Measurements from ENCODE around the gene S100A5.
A peak's percentile ranks its signal among the peaks of the same experiment; 100 is the strongest.

S100A5 gene

DNA sequence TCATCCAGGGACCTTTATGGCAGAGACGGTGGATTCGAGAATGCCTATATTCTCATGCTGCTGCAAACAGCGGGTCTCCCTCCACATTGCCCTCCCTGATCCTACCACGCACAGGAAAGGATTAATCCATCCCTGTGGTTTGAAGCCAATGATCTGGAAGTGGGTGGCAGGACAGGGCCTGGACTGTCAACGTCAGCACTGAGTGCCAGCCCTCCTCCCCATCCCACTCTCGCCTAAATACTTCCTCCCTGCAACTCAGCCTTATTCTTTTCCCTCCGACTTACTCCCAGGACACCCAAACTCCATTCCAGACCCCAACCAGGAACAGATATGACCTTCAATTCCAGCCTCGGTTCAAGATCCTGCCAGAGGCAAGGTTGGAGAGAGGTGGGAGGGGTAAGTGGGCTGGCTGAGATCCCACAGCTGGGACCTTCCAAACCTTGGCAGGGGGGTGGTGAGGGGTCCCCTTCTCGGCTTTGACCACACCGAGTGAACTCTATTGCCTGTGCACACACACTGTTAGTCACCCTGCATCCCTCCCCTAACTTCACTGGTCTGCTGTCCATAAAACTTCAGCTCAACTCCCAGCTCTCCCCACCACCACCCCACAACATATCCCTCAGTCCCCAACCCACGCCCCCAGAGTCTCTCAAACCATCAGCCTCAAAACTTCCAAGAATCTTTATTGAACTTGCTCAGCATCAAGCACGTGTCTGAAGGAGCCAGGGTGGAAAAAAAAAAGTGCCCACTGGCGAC, 2.4 kb upstream of the S100A5 start:
- Histone ChIP-seq H3K36me3 (ENCODE audit: control insufficient read depth in 2 of 2, insufficient read depth in 1 of 2, low read length in 2 of 2) (no peaks in the 10 kb centered on the region), H3K4me3 (ENCODE audit: low read depth, low read length) (no peak overlapping the region), H3K9me3 (ENCODE audit: control insufficient read depth, insufficient read depth, low read depth, low read length) (no peaks in the 10 kb centered on the region), H3K27ac (ENCODE audit: extremely low read depth, low read depth, low read length) (no peak overlapping the region), H3K4me1 (ENCODE audit: control insufficient read depth, insufficient read depth, low read length) (peaks cover 2% of the 10 kb centered on the region; the same call in 1 of the 2 replicates)
- ChIA-PET CTCF (interaction anchor here (0.6 to 4.1 kb wide), 4 partner anchors 9 to 33 kb away, joined by 3 to 26 read pairs (median 14); no protein-coding TSS in a partner anchor), POLR2A (interaction anchor here (1.1 kb wide), 1 partner anchor 11 kb away, joined by 3 read pairs; no protein-coding TSS in a partner anchor)
- TF ChIP-seq, protein P1, sequence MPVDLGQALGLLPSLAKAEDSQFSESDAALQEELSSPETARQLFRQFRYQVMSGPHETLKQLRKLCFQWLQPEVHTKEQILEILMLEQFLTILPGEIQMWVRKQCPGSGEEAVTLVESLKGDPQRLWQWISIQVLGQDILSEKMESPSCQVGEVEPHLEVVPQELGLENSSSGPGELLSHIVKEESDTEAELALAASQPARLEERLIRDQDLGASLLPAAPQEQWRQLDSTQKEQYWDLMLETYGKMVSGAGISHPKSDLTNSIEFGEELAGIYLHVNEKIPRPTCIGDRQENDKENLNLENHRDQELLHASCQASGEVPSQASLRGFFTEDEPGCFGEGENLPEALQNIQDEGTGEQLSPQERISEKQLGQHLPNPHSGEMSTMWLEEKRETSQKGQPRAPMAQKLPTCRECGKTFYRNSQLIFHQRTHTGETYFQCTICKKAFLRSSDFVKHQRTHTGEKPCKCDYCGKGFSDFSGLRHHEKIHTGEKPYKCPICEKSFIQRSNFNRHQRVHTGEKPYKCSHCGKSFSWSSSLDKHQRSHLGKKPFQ (tag by site-specific recombination; IDR thresholded peaks at IDR 0.05), result no peak
- TF ChIP-seq ZFHX2 (tag by site-specific recombination; conservative IDR thresholded peaks at IDR 0.05), result peak; percentile 62
- TF ChIP-seq ZNF2 (tag by site-specific recombination; IDR thresholded peaks at IDR 0.05), result no peak
- no peak for TF ChIP-seq SP2 (tag by site-specific recombination; IDR thresholded peaks at IDR 0.05)
- TF ChIP-seq MZF1 (tag by site-specific recombination; IDR thresholded peaks at IDR 0.05; ENCODE audit: borderline replicate concordance), result no peak
- no peak for TF ChIP-seq ZNF155 (tag by site-specific recombination; IDR thresholded peaks at IDR 0.05)
- TF ChIP-seq KLF7 (tag by site-specific recombination; IDR thresholded peaks at IDR 0.05; ENCODE audit: borderline replicate concordance), result no peak
- no peak for TF ChIP-seq ZNF184 (tag by site-specific recombination; IDR thresholded peaks at IDR 0.05)
- peak; percentile 68 for TF ChIP-seq EGR2 (tag by site-specific recombination; IDR thresholded peaks at IDR 0.05; ENCODE audit: low read depth)
- TF ChIP-seq, protein P2, sequence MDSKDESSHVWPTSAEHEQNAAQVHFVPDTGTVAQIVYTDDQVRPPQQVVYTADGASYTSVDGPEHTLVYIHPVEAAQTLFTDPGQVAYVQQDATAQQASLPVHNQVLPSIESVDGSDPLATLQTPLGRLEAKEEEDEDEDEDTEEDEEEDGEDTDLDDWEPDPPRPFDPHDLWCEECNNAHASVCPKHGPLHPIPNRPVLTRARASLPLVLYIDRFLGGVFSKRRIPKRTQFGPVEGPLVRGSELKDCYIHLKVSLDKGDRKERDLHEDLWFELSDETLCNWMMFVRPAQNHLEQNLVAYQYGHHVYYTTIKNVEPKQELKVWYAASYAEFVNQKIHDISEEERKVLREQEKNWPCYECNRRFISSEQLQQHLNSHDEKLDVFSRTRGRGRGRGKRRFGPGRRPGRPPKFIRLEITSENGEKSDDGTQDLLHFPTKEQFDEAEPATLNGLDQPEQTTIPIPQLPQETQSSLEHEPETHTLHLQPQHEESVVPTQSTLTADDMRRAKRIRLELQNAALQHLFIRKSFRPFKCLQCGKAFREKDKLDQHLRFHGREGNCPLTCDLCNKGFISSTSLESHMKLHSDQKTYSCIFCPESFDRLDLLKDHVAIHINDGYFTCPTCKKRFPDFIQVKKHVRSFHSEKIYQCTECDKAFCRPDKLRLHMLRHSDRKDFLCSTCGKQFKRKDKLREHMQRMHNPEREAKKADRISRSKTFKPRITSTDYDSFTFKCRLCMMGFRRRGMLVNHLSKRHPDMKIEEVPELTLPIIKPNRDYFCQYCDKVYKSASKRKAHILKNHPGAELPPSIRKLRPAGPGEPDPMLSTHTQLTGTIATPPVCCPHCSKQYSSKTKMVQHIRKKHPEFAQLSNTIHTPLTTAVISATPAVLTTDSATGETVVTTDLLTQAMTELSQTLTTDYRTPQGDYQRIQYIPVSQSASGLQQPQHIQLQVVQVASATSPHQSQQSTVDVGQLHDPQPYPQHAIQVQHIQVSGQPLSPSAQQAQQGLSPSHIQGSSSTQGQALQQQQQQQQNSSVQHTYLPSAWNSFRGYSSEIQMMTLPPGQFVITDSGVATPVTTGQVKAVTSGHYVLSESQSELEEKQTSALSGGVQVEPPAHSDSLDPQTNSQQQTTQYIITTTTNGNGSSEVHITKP (tag by site-specific recombination; IDR thresholded peaks at IDR 0.05), result peak; percentile 95

DNA sequence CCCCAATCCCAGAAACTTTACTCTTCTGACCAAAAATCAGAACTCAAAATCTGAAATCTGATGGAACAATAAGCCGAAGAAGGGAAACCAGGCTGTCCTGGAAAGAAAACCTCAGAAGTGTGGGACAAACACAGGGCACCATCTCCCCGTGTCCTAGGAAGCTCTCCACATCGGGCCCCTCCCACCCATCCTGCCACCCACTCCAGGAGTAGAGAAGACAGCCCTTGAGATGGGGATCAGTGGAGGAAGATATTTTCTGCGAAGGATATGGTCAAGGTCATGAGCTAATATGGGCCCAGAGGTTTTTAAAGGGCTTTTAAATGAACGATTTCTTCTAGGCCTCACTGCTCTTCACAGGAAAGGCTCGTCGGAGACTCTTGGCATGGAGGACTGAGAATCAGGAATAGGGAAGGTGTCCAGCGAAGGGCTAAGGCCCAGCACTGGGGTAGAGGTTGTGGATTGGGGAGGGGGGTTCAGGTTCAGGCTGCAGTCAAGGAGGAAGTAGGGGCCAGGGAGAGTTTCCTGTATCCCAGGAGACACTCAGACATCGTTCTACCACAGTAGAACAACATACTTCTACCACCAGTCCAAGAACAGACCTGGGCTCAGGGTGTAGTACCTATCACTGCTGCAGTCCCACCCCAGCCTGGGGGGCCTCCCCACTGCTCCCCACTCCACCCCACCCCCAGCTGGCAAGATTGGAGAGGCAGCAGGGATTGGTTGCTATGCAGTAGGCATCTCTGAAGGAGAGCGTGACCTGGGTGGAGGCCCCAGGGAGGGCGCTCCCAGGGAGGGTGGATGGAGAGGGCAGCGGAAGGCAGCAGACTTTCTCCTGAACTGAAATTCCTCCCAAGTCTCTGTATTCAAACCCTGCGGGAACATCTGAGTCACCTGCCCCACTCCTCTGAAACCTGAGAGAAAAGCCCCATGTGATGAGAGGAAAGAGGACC, 1.2 kb upstream of the S100A5 start:
- CTCF ChIA-PET, result interaction anchor here (1.1 kb wide), 1 partner anchor 31 kb away, joined by 6 read pairs; no protein-coding TSS in a partner anchor
- POLR2A ChIA-PET, result interaction anchor here (1.0 to 1.5 kb wide), 2 partner anchors 24 to 92 kb away, joined by 3 read pairs; partner anchors contain the start of genes CHTOP and S100A2
- no peak overlapping the region for H3K27ac ChIP-seq (ENCODE audit: extremely low read depth, low read depth, low read length)
- TF ChIP-seq, protein P3, sequence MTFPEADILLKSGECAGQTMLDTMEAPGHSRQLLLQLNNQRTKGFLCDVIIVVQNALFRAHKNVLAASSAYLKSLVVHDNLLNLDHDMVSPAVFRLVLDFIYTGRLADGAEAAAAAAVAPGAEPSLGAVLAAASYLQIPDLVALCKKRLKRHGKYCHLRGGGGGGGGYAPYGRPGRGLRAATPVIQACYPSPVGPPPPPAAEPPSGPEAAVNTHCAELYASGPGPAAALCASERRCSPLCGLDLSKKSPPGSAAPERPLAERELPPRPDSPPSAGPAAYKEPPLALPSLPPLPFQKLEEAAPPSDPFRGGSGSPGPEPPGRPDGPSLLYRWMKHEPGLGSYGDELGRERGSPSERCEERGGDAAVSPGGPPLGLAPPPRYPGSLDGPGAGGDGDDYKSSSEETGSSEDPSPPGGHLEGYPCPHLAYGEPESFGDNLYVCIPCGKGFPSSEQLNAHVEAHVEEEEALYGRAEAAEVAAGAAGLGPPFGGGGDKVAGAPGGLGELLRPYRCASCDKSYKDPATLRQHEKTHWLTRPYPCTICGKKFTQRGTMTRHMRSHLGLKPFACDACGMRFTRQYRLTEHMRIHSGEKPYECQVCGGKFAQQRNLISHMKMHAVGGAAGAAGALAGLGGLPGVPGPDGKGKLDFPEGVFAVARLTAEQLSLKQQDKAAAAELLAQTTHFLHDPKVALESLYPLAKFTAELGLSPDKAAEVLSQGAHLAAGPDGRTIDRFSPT (tag by site-specific recombination; IDR thresholded peaks at IDR 0.05), result no peak
- no peak for TF ChIP-seq ZBTB17 (tag by site-specific recombination; IDR thresholded peaks at IDR 0.05)
- TF ChIP-seq GLIS1 (tag by site-specific recombination; IDR thresholded peaks at IDR 0.05), result peak; percentile 90
- TF ChIP-seq, protein P4, sequence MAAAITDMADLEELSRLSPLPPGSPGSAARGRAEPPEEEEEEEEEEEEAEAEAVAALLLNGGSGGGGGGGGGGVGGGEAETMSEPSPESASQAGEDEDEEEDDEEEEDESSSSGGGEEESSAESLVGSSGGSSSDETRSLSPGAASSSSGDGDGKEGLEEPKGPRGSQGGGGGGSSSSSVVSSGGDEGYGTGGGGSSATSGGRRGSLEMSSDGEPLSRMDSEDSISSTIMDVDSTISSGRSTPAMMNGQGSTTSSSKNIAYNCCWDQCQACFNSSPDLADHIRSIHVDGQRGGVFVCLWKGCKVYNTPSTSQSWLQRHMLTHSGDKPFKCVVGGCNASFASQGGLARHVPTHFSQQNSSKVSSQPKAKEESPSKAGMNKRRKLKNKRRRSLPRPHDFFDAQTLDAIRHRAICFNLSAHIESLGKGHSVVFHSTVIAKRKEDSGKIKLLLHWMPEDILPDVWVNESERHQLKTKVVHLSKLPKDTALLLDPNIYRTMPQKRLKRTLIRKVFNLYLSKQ (tag by site-specific recombination; IDR thresholded peaks at IDR 0.05; ENCODE audit: borderline replicate concordance), result no peak
- TF ChIP-seq ZNF184 (tag by site-specific recombination; IDR thresholded peaks at IDR 0.05), result no peak
- no peak for TF ChIP-seq SCRT1 (tag by site-specific recombination; IDR thresholded peaks at IDR 0.05; ENCODE audit: borderline replicate concordance)
- TF ChIP-seq, protein P5, sequence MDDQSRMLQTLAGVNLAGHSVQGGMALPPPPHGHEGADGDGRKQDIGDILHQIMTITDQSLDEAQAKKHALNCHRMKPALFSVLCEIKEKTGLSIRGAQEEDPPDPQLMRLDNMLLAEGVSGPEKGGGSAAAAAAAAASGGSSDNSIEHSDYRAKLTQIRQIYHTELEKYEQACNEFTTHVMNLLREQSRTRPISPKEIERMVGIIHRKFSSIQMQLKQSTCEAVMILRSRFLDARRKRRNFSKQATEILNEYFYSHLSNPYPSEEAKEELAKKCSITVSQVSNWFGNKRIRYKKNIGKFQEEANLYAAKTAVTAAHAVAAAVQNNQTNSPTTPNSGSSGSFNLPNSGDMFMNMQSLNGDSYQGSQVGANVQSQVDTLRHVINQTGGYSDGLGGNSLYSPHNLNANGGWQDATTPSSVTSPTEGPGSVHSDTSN (CRISPR knock-in tag; IDR thresholded peaks at IDR 0.05), result no peak
- TF ChIP-seq, protein P6, sequence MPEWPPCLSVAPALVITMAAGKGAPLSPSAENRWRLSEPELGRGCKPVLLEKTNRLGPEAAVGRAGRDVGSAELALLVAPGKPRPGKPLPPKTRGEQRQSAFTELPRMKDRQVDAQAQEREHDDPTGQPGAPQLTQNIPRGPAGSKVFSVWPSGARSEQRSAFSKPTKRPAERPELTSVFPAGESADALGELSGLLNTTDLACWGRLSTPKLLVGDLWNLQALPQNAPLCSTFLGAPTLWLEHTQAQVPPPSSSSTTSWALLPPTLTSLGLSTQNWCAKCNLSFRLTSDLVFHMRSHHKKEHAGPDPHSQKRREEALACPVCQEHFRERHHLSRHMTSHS (tag by site-specific recombination; IDR thresholded peaks at IDR 0.05), result no peak
- 0 out of 2 replicates have a peak, but pooled peaks have one; percentile 39 for TF ChIP-seq ZIC2 (tag by site-specific recombination; IDR thresholded peaks at IDR 0.05)
- no peak for TF ChIP-seq ZFHX2 (tag by site-specific recombination; conservative IDR thresholded peaks at IDR 0.05)
- no peak for TF ChIP-seq ZNF600 (tag by site-specific recombination; IDR thresholded peaks at IDR 0.05)

More for the DNA sequence above, 1.2 kb upstream of the S100A5 start:
- H3K9me3 ChIP-seq (ENCODE audit: control insufficient read depth, insufficient read depth, low read depth, low read length), result no peaks in the 10 kb centered on the region
- no peaks in the 10 kb centered on the region for H3K36me3 ChIP-seq (ENCODE audit: control insufficient read depth in 2 of 2, insufficient read depth in 1 of 2, low read length in 2 of 2)
- no peak overlapping the region for H3K4me3 ChIP-seq (ENCODE audit: low read depth, low read length)
- peaks cover 2% of the 10 kb centered on the region; the same call in 1 of the 2 replicates for H3K4me1 ChIP-seq (ENCODE audit: control insufficient read depth, insufficient read depth, low read length)
